Measurements from ENCODE around the gene USP3.

DNA sequence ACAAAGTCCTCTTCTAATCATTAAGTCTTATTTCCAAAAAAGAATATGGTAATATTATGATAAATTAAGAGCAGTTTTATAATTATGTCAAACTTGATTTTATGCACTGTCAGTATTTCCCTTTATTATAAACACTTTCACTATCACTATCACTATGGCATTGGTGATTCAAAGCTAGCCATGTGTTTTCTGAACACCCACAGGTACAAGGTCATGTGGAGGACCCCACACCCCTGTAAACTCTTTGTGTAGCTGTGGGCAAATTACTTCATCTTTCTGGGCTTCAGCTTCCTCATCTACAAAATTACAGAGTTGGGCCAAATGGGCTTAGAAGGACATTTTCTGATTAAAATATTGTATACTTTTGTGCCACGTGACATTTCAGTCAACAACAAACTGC, 134.4 kb downstream of the USP3 start:
- TF ChIP-seq POLR2AphosphoS5 (IDR thresholded peaks at IDR 0.05), result no peak
- TF ChIP-seq, protein P1, sequence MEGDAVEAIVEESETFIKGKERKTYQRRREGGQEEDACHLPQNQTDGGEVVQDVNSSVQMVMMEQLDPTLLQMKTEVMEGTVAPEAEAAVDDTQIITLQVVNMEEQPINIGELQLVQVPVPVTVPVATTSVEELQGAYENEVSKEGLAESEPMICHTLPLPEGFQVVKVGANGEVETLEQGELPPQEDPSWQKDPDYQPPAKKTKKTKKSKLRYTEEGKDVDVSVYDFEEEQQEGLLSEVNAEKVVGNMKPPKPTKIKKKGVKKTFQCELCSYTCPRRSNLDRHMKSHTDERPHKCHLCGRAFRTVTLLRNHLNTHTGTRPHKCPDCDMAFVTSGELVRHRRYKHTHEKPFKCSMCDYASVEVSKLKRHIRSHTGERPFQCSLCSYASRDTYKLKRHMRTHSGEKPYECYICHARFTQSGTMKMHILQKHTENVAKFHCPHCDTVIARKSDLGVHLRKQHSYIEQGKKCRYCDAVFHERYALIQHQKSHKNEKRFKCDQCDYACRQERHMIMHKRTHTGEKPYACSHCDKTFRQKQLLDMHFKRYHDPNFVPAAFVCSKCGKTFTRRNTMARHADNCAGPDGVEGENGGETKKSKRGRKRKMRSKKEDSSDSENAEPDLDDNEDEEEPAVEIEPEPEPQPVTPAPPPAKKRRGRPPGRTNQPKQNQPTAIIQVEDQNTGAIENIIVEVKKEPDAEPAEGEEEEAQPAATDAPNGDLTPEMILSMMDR (IDR thresholded peaks at IDR 0.05 in 8 of 11, conservative IDR thresholded peaks at IDR 0.05 in 3 of 11), result no peak
